B cell (primary cell): ENCODE measurements around the gene LYRM2. TPM values are rescaled to one million over a fixed set of nuclear protein-coding genes. Genes with fewer than 3 reads are reported as not detected.
"Not testable (repeated sequence)": the region's sequence is repeated elsewhere in the genome, so short reads cannot be mapped to it uniquely, and the experiment has no call there.

Source experiments
- ATAC-seq: fragments of 200-7000 bp; cut with Tn5 transposase; one replicate; pipeline ENCODE4 v1.10.0; 2021; ENCODE audit warnings: low read depth, mild to moderate bottlenecking, moderate number of reproducible peaks, moderate library complexity
- CTCF ChIA-PET: fragments of 350-600 bp; sonication (Branson Sonifier 250); formaldehyde crosslinking; loops from one replicate; lab custom pipeline; 2021; ENCODE audit warnings: antibody characterized with exemption, inconsistent platforms; lab: Charles Lee
- POLR2A ChIA-PET: fragments of 350-600 bp; sonication (Branson Sonifier 250); formaldehyde crosslinking; loops from one replicate; lab custom pipeline; 2021; ENCODE audit warnings: antibody characterized with exemption; lab: Charles Lee
- DNase-seq: peaks from one replicate; pipeline ENCODE4 v3.0.0; 2013
- H2AFZ ChIP-seq: 2 replicates; pipeline ENCODE4 v1.6.1; 2012; ENCODE audit warnings: mild to moderate bottlenecking, low read depth, low read length; ENCODE audit not compliant: insufficient read depth, poor library complexity, severe bottlenecking
- H3K27ac ChIP-seq, 2 donors: 1 replicate in 1 of 2; 2 replicates in 1 of 2; pipeline ENCODE4 v1.5.1; 2012 to 2013; ENCODE audit warnings: low read length in 2 of 2, mild to moderate bottlenecking in 2 of 2, moderate library complexity in 1 of 2
- H3K27me3 ChIP-seq, 4 experiments: fragments of 200-600 bp in 1 of 4; sonication (generic) in 1 of 4; replicated peaks in 1 of 4; 1 replicate in 2 of 4; 2 replicates in 2 of 4; pipeline versions ENCODE4 v1.6.1 to v1.7.0; 2013 to 2016; ENCODE audit warnings: low read length in 3 of 4, mild to moderate bottlenecking in 2 of 4, mixed read lengths in 1 of 4, moderate library complexity in 1 of 4; ENCODE audit not compliant: insufficient read depth in 4 of 4, control insufficient read depth in 3 of 4; ENCODE audit errors: control extremely low read depth in 1 of 4
- H3K36me3 ChIP-seq, 2 experiments: replicated peaks in 1 of 2; 1 replicate in 1 of 2; 2 replicates in 1 of 2; pipeline versions ENCODE4 v1.6.1 to v1.7.1; 2013; ENCODE audit warnings: low read length in 1 of 2; ENCODE audit not compliant: insufficient read depth in 2 of 2, control insufficient read depth in 1 of 2; ENCODE audit errors: control extremely low read depth in 1 of 2, extremely low read depth in 1 of 2
- H3K4me1 ChIP-seq, 2 donors: fragments of 200-600 bp in 1 of 2; sonication (generic) in 1 of 2; 1 replicate in 1 of 2; 2 replicates in 1 of 2; pipeline versions ENCODE4 v1.5.1 to v1.6.1; 2013 to 2017; ENCODE audit warnings: low read length in 2 of 2; ENCODE audit not compliant: control insufficient read depth in 2 of 2, insufficient read depth in 2 of 2
- H3K4me2 ChIP-seq: replicated peaks from 2 replicates; pipeline ENCODE3; 2012; ENCODE audit warnings: mild to moderate bottlenecking, low read depth, low read length; ENCODE audit not compliant: poor library complexity, severe bottlenecking
- H3K4me3 ChIP-seq, 5 experiments: fragments of 200-600 bp in 1 of 5; sonication (generic) in 1 of 5; 1 replicate in 3 of 5; 2 replicates in 2 of 5; pipeline versions ENCODE4 v1.5.1 to v1.7.0; 2011 to 2016; ENCODE audit warnings: low read length in 4 of 5, mild to moderate bottlenecking in 4 of 5, low read depth in 2 of 5, control low read depth in 1 of 5, moderate library complexity in 1 of 5; ENCODE audit not compliant: insufficient read depth in 1 of 5; ENCODE audit errors: control extremely low read depth in 1 of 5, extremely low read depth in 1 of 5
- H3K79me2 ChIP-seq: fragments of 200-600 bp; sonication (generic); one replicate; pipeline ENCODE4 v1.6.0; 2016; ENCODE audit warnings: low read length; ENCODE audit not compliant: control insufficient read depth, insufficient read depth
- H3K9ac ChIP-seq: fragments of 200-600 bp; sonication (generic); 2 replicates; pipeline ENCODE4 v1.6.1; 2017; ENCODE audit warnings: mild to moderate bottlenecking, low read length, moderate library complexity
- H3K9me3 ChIP-seq, 3 donors: one replicate each; pipeline versions ENCODE4 v1.6.1 to v1.7.1; 2013; ENCODE audit warnings: low read length in 2 of 3; ENCODE audit not compliant: control insufficient read depth in 2 of 3, insufficient read depth in 1 of 3; ENCODE audit errors: control extremely low read depth in 1 of 3
- H4K20me1 ChIP-seq: 2 replicates; pipeline ENCODE4 v1.6.0; 2012; ENCODE audit warnings: mild to moderate bottlenecking, low read length; ENCODE audit not compliant: insufficient read depth, control insufficient read depth, poor library complexity, severe bottlenecking
- H3K27ac Mint-ChIP-seq: one replicate; pipeline ENCODE4 v1.8.0; 2021; ENCODE audit warnings: mixed read lengths
- H3K27me3 Mint-ChIP-seq: one replicate; pipeline ENCODE4 v1.8.0; 2021; ENCODE audit warnings: mixed read lengths
- H3K4me1 Mint-ChIP-seq: one replicate; pipeline ENCODE4 v1.8.0; 2021; ENCODE audit warnings: mixed read lengths
- H3K4me3 Mint-ChIP-seq: one replicate; pipeline ENCODE4 v1.8.0; 2021; ENCODE audit warnings: mixed read lengths
- H3K9me3 Mint-ChIP-seq: one replicate; pipeline ENCODE4 v1.8.0; 2022; ENCODE audit warnings: mixed read lengths; ENCODE audit not compliant: insufficient read depth
- EZH2 ChIP-seq: IDR thresholded peaks from 2 replicates; pipeline ENCODE4 v1.6.1; 2012; ENCODE audit warnings: borderline replicate concordance, low read depth, mild to moderate bottlenecking, moderate library complexity, low read length; ENCODE audit not compliant: insufficient read depth, poor library complexity, severe bottlenecking
- WGBS: methylation state at CpG from one replicate; pipeline ENCODE4 v1.1.5; 2013; ENCODE audit warnings: missing lambda C conversion rate; ENCODE audit not compliant: insufficient coverage; 5-methylcytosine and 5-hydroxymethylcytosine counted together
- intact Hi-C: fragments of 100-400 bp; cut with micrococcal nuclease; formaldehyde crosslinking; loops from one replicate; pipeline ENCODE4 v1.10.0; 2022
- polyA plus RNA-seq: library from polyadenylated mRNA; depleted of rRNA; stranded (reverse); fragments of >200 nt; gene quantifications from 2 replicates; pipeline ENCODE4 v1.2.3, GENCODE V29; 2012
- total RNA-seq, 2 donors: library from RNA; stranded (reverse); fragments of 120-200 nt in 1 of 2; gene quantifications; 1 replicate in 1 of 2; 2 replicates in 1 of 2; pipeline versions ENCODE4 v1.2.3 to v1.2.4, GENCODE V29; 2013 to 2022
- TF ChIP-seq, protein P1 (sequence below): fragments of 200-600 bp; IDR thresholded peaks from one replicate; pipeline ENCODE4 v1.8.0; 2022; ENCODE audit warnings: antibody characterized with exemption, mild to moderate bottlenecking

LYRM2 gene
- total and polyA plus RNA-seq, 2 donors (not counting 1 experiment from before 2014, with no cell fraction given), result 17.6 to 33.7 TPM

DNA sequence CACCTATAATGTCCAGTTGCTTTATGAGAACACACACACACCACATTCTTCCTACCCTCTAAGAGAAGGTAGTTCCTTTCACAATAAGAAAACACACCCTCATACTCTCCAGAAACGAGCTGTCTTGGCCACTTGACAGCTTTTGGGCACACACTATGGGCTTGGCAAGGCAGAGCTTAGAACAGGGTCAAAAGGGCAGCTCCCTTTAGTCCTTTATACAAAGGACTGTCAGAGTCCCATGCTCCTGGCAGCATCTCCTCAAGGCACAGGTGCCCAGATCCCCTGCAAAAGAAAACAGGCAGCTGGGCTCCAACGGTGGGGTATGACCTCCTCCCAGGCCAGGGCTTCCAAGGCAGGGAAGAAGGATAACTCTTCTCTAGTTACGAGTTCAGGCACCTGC is 4.9 kb upstream of the LYRM2 start:
- Histone ChIP-seq H3K27me3 (no peaks in the 10 kb centered on the region), H3K79me2 (peaks cover 14% of the 10 kb centered on the region), H3K9me3 (no peaks in the 10 kb centered on the region), H3K4me1 (peaks cover 8% of the 10 kb centered on the region in 2 donors), H3K36me3 (peaks cover 13 to 41% of the 10 kb centered on the region in 2 experiments), H4K20me1 (no peaks in the 10 kb centered on the region), H3K27ac (no peak overlapping the region), H3K9ac (no peak overlapping the region), H2AFZ (no peak overlapping the region), H3K4me2 (no peak overlapping the region), H3K4me3 (no peak overlapping the region)
- peaks cover 13% of the 10 kb centered on the region for H3K4me1 Mint-ChIP-seq
- intact Hi-C loops, result no loop called here
- no peaks in the 10 kb centered on the region for H3K27me3 Mint-ChIP-seq
- CTCF ChIA-PET, result no interaction called here
- 83% methylated on average over 2 of the region's 3 CpGs for WGBS
- ATAC-seq, result no peak
- TF ChIP-seq, protein P1, sequence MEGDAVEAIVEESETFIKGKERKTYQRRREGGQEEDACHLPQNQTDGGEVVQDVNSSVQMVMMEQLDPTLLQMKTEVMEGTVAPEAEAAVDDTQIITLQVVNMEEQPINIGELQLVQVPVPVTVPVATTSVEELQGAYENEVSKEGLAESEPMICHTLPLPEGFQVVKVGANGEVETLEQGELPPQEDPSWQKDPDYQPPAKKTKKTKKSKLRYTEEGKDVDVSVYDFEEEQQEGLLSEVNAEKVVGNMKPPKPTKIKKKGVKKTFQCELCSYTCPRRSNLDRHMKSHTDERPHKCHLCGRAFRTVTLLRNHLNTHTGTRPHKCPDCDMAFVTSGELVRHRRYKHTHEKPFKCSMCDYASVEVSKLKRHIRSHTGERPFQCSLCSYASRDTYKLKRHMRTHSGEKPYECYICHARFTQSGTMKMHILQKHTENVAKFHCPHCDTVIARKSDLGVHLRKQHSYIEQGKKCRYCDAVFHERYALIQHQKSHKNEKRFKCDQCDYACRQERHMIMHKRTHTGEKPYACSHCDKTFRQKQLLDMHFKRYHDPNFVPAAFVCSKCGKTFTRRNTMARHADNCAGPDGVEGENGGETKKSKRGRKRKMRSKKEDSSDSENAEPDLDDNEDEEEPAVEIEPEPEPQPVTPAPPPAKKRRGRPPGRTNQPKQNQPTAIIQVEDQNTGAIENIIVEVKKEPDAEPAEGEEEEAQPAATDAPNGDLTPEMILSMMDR, result no peak
- no peak for TF ChIP-seq EZH2
- no peak overlapping the region for H3K4me3 Mint-ChIP-seq
- no peaks in the 10 kb centered on the region for H3K9me3 Mint-ChIP-seq
- DNase-seq, result no peak
- POLR2A ChIA-PET, result no interaction called here
- H3K27ac Mint-ChIP-seq, result no peak overlapping the region

DNA sequence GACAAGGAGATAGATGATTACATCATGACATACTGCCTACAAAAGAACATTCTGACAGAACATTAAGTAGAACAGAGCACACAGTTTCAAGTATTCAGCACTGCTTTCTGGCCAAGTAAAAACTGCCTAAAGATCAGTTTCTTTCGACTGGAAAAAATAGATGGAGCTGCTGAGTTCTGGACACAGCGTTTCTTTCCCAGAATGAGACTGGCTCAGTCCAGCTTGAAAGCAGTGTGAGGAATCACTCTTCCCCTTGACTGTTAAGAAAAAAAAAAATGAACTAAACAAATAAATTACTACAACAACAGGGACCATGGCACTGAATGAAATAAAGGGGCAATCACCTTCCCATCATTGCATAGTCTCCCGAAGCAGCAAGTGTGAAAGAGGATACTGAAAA is 4.4 kb upstream of the LYRM2 start:
- ATAC-seq, result no peak
- Histone ChIP-seq H3K4me2 (no peak overlapping the region), H3K9me3 (no peaks in the 10 kb centered on the region), H2AFZ (no peak overlapping the region), H3K4me3 (no peak overlapping the region), H3K4me1 (peaks cover 8 to 9% of the 10 kb centered on the region in 2 donors), H3K79me2 (peaks cover 19% of the 10 kb centered on the region), H3K36me3 (peaks cover 10 to 37% of the 10 kb centered on the region in 2 experiments), H4K20me1 (no peaks in the 10 kb centered on the region), H3K27me3 (no peaks in the 10 kb centered on the region), H3K9ac (no peak overlapping the region), H3K27ac (no peak overlapping the region)
- Mint-ChIP-seq H3K27me3 (no peaks in the 10 kb centered on the region), H3K4me3 (no peak overlapping the region), H3K4me1 (peaks cover 17% of the 10 kb centered on the region), H3K27ac (no peak overlapping the region), H3K9me3 (no peaks in the 10 kb centered on the region)
- ChIA-PET POLR2A (no interaction called here), CTCF (no interaction called here)
- 100% methylated on average over 3 of the region's 3 CpGs for WGBS
- DNase-seq, result no peak
- TF ChIP-seq EZH2, result no peak
- TF ChIP-seq, protein P1, result no peak
- intact Hi-C loops, result no loop called here

DNA sequence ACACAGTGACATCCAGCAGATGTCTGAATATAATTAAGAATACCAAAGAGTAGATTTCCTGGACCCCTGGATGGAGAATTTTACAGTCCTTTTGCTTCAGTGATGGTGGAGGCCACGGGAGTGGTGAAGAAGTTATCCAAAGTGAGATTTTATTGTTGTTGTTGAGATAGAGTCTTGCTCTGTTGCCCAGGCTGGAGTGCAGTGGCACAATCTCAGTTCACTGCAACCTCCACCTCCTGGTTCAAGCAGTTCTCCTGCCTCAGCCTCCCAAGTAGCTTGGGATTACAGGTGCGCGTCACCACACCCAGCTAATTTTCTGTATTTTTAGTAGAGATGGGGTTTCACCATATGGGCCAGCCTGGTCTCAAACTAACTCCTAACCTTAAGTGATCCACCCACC is 3.0 kb upstream of the LYRM2 start:
- H3K27ac ChIP-seq, H3K27ac Mint-ChIP-seq, H3K4me3 Mint-ChIP-seq, ATAC-seq, H3K9me3 Mint-ChIP-seq, H3K27me3 ChIP-seq, H3K27me3 Mint-ChIP-seq, H3K4me2 ChIP-seq, H2AFZ ChIP-seq, H3K4me3 ChIP-seq, H3K9me3 ChIP-seq, DNase-seq, POLR2A ChIA-PET, intact Hi-C loops, H4K20me1 ChIP-seq, H3K9ac ChIP-seq: not testable (repeated sequence)
- Histone ChIP-seq H3K36me3 (peaks cover 9 to 23% of the 10 kb centered on the region in 2 experiments), H3K4me1 (peaks cover 13 to 15% of the 10 kb centered on the region in 2 donors), H3K79me2 (peaks cover 25% of the 10 kb centered on the region)
- H3K4me1 Mint-ChIP-seq, result peaks cover 21% of the 10 kb centered on the region
- CTCF ChIA-PET, result interaction anchor here (0.6 kb wide), 1 partner anchor 209 kb away, joined by 3 read pairs; no protein-coding TSS in a partner anchor
- WGBS, result 100% methylated on average over 1 of the region's 3 CpGs
